ENCODE data around the gene TMEM204. TPM values are rescaled to one million over a fixed set of nuclear protein-coding genes. Genes with fewer than 3 reads are reported as not detected.

The TMEM204 gene
- total and polyA plus RNA-seq, 9 donors: 6.5 to 35.5 (median 13.8) TPM

- Histone ChIP-seq H3K27ac (no peak overlapping the region), H3K9me3 (no peaks in the 10 kb centered on the region), H3K36me3 (no peaks in the 10 kb centered on the region), H3K27me3 (no peaks in the 10 kb centered on the region), H3K4me3 (no peak overlapping the region), H3K4me1 (ENCODE audit: insufficient read depth) (peaks cover 14% of the 10 kb centered on the region)
- intact Hi-C loops (cut with DNase I): no loop called here
- peak in 2 of 5 donors; percentile 23 to 31 for DNase-seq
- 83 to 91% (median 87%) methylated on average over 27 of the region's 27 CpGs for WGBS, 3 donors
- TF ChIP-seq EP300 (IDR thresholded peaks at IDR 0.05) (no peak), POLR2A (IDR thresholded peaks at IDR 0.05) (no peak), CTCF (IDR thresholded peaks at IDR 0.05) (no peak)
Measured at GRCh38 chr16:1537138-1537577, 3.7 kb downstream of the TMEM204 start.

- DNase-seq: peak in 2 of 5 donors; percentile 17 to 30
- intact Hi-C loops (cut with DNase I): no loop called here
- H3K27me3 ChIP-seq: no peaks in the 10 kb centered on the region
- no peaks in the 10 kb centered on the region for H3K36me3 ChIP-seq
- no peak overlapping the region for H3K27ac ChIP-seq
- H3K9me3 ChIP-seq: no peaks in the 10 kb centered on the region
- no peak overlapping the region for H3K4me3 ChIP-seq
- TF ChIP-seq CTCF (IDR thresholded peaks at IDR 0.05): no peak
- peaks cover 10% of the 10 kb centered on the region for H3K4me1 ChIP-seq (ENCODE audit: insufficient read depth)
- WGBS, 3 donors: 84 to 88% (median 86%) methylated on average over 25 to 26 of the region's 26 CpGs
Measured at GRCh38 chr16:1537763-1538289, 4.4 kb downstream of the TMEM204 start.

- TF ChIP-seq EP300 (IDR thresholded peaks at IDR 0.05) (no peak), POLR2A (IDR thresholded peaks at IDR 0.05) (no peak), CTCF (IDR thresholded peaks at IDR 0.05) (no peak)
- DNase-seq: peak in 2 of 5 donors; percentile 15 to 32
- Histone ChIP-seq H3K27ac (no peak overlapping the region), H3K4me3 (no peak overlapping the region), H3K36me3 (no peaks in the 10 kb centered on the region), H3K9me3 (no peaks in the 10 kb centered on the region), H3K27me3 (no peaks in the 10 kb centered on the region), H3K4me1 (ENCODE audit: insufficient read depth) (peaks cover 5% of the 10 kb centered on the region)
- 77 to 82% (median 77%) methylated on average over 22 of the region's 22 CpGs for WGBS, 3 donors
- intact Hi-C loops (cut with DNase I): no loop called here
Measured at GRCh38 chr16:1538804-1539520, 5.5 kb downstream of the TMEM204 start.

GRCh38 chr16:1539720-1540555 lies 6.5 kb downstream of the TMEM204 start:
- no peaks in the 10 kb centered on the region for H3K36me3 ChIP-seq
- peak in 2 of 5 donors; percentile 11 to 25 for DNase-seq
- no peaks in the 10 kb centered on the region for H3K27me3 ChIP-seq
- 84 to 86% (median 85%) methylated on average over 30 to 35 of the region's 35 CpGs for WGBS, 3 donors
- no peak overlapping the region for H3K27ac ChIP-seq
- TF ChIP-seq EP300 (IDR thresholded peaks at IDR 0.05) (no peak), CTCF (IDR thresholded peaks at IDR 0.05) (no peak), POLR2A (IDR thresholded peaks at IDR 0.05) (no peak)
- no peaks in the 10 kb centered on the region for H3K9me3 ChIP-seq
- no peak overlapping the region for H3K4me3 ChIP-seq
- H3K4me1 ChIP-seq (ENCODE audit: insufficient read depth): peaks cover 5% of the 10 kb centered on the region
- intact Hi-C loops (cut with DNase I): no loop called here

All from ovary (tissue), 9 donors.